GM12878 (cell line): ENCODE measurements around the gene NFIL3. TPM values are rescaled to one million over a fixed set of nuclear protein-coding genes. Genes with fewer than 3 reads are reported as not detected.

Experiments used
- ATF7 ChIP-seq: fragments of 450-650 bp; IDR thresholded peaks from 2 replicates; pipeline ENCODE4 v1.6.1; 2016; ENCODE audit warnings: low read depth, mild to moderate bottlenecking
- HCFC1 ChIP-seq: fragments of 150-350 bp; IDR thresholded peaks from 2 replicates; pipeline ENCODE4 v1.6.1; 2014; ENCODE audit warnings: low read length
- HDGF ChIP-seq: fragments of 450-650 bp; IDR thresholded peaks from 2 replicates; pipeline ENCODE4 v1.6.1; 2016; ENCODE audit warnings: antibody characterized with exemption
- IKZF2 ChIP-seq, 2 experiments: fragments of 450-650 bp; IDR thresholded peaks; 2 replicates each; pipeline ENCODE4 v1.6.1; 2017; ENCODE audit warnings: mild to moderate bottlenecking in 2 of 2, moderate library complexity in 2 of 2
- IRF3 ChIP-seq: fragments of 450-650 bp; IDR thresholded peaks from 2 replicates; pipeline ENCODE4 v1.6.1; 2014; ENCODE audit warnings: mild to moderate bottlenecking
- MEF2A ChIP-seq: IDR thresholded peaks from 2 replicates; pipeline ENCODE4 v1.6.1; 2011; ENCODE audit warnings: low read depth, mild to moderate bottlenecking, low read length, moderate library complexity; ENCODE audit not compliant: insufficient read depth
- MEF2B ChIP-seq: fragments of 450-650 bp; IDR thresholded peaks from 2 replicates; pipeline ENCODE4 v1.6.1; 2018; ENCODE audit warnings: mild to moderate bottlenecking, moderate library complexity; ENCODE audit not compliant: partially characterized antibody, poor library complexity, severe bottlenecking
- MTA2 ChIP-seq: fragments of 450-650 bp; IDR thresholded peaks from 2 replicates; pipeline ENCODE4 v1.6.1; 2016; ENCODE audit warnings: low read depth, mild to moderate bottlenecking, moderate library complexity
- NKRF ChIP-seq: fragments of 450-650 bp; conservative IDR thresholded peaks from 2 replicates; pipeline ENCODE4 v1.6.1; 2017; ENCODE audit warnings: mild to moderate bottlenecking, moderate library complexity
- PBX3 ChIP-seq: IDR thresholded peaks from 2 replicates; pipeline ENCODE4 v1.6.1; 2011; ENCODE audit warnings: mild to moderate bottlenecking, low read depth, low read length, moderate library complexity; ENCODE audit not compliant: insufficient replicate concordance
- POLR2AphosphoS2 ChIP-seq: IDR thresholded peaks from 2 replicates; pipeline ENCODE4 v1.6.1; 2011; ENCODE audit warnings: low read depth, mild to moderate bottlenecking, low read length, improper control_type of control experiment, moderate library complexity
- RB1 ChIP-seq: fragments of 450-650 bp; formaldehyde crosslinking; IDR thresholded peaks from 2 replicates; pipeline ENCODE4 v1.6.1; 2017; ENCODE audit warnings: mild to moderate bottlenecking, borderline replicate concordance
- SMAD1 ChIP-seq: fragments of 450-650 bp; IDR thresholded peaks from 2 replicates; pipeline ENCODE4 v1.6.1; 2018; ENCODE audit warnings: mild to moderate bottlenecking, low read depth; ENCODE audit not compliant: partially characterized antibody
- SMC3 ChIP-seq: IDR thresholded peaks from 2 replicates; pipeline ENCODE4 v1.6.1; 2011; ENCODE audit warnings: low read length, improper control_type of control experiment, borderline replicate concordance
- SREBF2 ChIP-seq: IDR thresholded peaks from 2 replicates; pipeline ENCODE4 v1.6.1; 2012; ENCODE audit warnings: mild to moderate bottlenecking, low read length
- TCF7 ChIP-seq: IDR thresholded peaks from 2 replicates; pipeline ENCODE4 v1.6.1; 2014; ENCODE audit warnings: antibody characterized with exemption, borderline replicate concordance
- polyA plus RNA-seq, 11 experiments: library from polyadenylated mRNA; depleted of rRNA in 4 of 11; unstranded in 6 of 11; stranded (reverse) in 5 of 11; fragments of >200 nt; fragmentation: Nextera tagmentation in 4 of 11; fragmentation: Illumina TruSeq in 1 of 11; extraction: Ambion mirVana in 4 of 11; extraction: Trizol in 1 of 11; gene quantifications; 1 replicate in 1 of 11; 2 replicates in 10 of 11; pipeline versions ENCODE4 v1.2.1 to v1.2.3, GENCODE V29; 2011 to 2016; ENCODE audit warnings: inconsistent platforms in 2 of 11, missing spikeins in 2 of 11, low read depth in 1 of 11
- total RNA-seq, 4 experiments: library from RNA; depleted of rRNA in 3 of 4; stranded (reverse); fragments of >200 nt in 3 of 4; fragmentation: Illumina TruSeq in 1 of 4; extraction: Trizol in 1 of 4; gene quantifications; 2 replicates each; pipeline versions ENCODE4 v1.2.1 to v1.2.3, GENCODE V29; 2013 to 2021
- TF ChIP-seq, protein P1 (sequence below): fragments of 450-650 bp; IDR thresholded peaks from 2 replicates; pipeline ENCODE4 v1.6.1; 2017; ENCODE audit warnings: mild to moderate bottlenecking, moderate library complexity
- TF ChIP-seq, protein P2 (sequence below): fragments of 450-650 bp; IDR thresholded peaks from 2 replicates; pipeline ENCODE4 v1.6.1; 2017; ENCODE audit warnings: low read depth, mild to moderate bottlenecking, moderate library complexity

NFIL3 gene
- total and polyA plus RNA-seq, 10 of the 15 experiments (the other 5 are each of a cell fraction or from before 2014, with no cell fraction given): 0.18 to 1.0 (median 0.36) TPM; not detected in 3

- TF ChIP-seq PBX3 (no peak), NKRF (no peak), POLR2AphosphoS2 (no peak), SMC3 (no peak), HDGF (no peak), ATF7 (no peak), SREBF2 (no peak), MTA2 (no peak), TCF7 (no peak), HCFC1 (no peak), SMAD1 (no peak), IRF3 (no peak), RB1 (no peak), IKZF2 (IDR thresholded peaks at IDR 0.05) (peak; percentile 84 to 85), MEF2A (peak; percentile 54; the same call in 1 of the 2 replicates), MEF2B (no peak)
- TF ChIP-seq, protein P1, sequence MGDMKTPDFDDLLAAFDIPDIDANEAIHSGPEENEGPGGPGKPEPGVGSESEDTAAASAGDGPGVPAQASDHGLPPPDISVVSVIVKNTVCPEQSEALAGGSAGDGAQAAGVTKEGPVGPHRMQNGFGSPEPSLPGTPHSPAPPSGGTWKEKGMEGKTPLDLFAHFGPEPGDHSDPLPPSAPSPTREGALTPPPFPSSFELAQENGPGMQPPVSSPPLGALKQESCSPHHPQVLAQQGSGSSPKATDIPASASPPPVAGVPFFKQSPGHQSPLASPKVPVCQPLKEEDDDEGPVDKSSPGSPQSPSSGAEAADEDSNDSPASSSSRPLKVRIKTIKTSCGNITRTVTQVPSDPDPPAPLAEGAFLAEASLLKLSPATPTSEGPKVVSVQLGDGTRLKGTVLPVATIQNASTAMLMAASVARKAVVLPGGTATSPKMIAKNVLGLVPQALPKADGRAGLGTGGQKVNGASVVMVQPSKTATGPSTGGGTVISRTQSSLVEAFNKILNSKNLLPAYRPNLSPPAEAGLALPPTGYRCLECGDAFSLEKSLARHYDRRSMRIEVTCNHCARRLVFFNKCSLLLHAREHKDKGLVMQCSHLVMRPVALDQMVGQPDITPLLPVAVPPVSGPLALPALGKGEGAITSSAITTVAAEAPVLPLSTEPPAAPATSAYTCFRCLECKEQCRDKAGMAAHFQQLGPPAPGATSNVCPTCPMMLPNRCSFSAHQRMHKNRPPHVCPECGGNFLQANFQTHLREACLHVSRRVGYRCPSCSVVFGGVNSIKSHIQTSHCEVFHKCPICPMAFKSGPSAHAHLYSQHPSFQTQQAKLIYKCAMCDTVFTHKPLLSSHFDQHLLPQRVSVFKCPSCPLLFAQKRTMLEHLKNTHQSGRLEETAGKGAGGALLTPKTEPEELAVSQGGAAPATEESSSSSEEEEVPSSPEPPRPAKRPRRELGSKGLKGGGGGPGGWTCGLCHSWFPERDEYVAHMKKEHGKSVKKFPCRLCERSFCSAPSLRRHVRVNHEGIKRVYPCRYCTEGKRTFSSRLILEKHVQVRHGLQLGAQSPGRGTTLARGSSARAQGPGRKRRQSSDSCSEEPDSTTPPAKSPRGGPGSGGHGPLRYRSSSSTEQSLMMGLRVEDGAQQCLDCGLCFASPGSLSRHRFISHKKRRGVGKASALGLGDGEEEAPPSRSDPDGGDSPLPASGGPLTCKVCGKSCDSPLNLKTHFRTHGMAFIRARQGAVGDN: no peak
- TF ChIP-seq, protein P2, sequence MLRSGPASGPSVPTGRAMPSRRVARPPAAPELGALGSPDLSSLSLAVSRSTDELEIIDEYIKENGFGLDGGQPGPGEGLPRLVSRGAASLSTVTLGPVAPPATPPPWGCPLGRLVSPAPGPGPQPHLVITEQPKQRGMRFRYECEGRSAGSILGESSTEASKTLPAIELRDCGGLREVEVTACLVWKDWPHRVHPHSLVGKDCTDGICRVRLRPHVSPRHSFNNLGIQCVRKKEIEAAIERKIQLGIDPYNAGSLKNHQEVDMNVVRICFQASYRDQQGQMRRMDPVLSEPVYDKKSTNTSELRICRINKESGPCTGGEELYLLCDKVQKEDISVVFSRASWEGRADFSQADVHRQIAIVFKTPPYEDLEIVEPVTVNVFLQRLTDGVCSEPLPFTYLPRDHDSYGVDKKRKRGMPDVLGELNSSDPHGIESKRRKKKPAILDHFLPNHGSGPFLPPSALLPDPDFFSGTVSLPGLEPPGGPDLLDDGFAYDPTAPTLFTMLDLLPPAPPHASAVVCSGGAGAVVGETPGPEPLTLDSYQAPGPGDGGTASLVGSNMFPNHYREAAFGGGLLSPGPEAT: no peak
These were observed 64.5 kb downstream of the NFIL3 start (continued) for GRCh38 chr9:91359083-91359482.
